ENCODE results near the gene CCDC127. TPM values are rescaled to one million over a fixed set of nuclear protein-coding genes. Genes with fewer than 3 reads are reported as not detected.
"Not testable (repeated sequence)": the region's sequence is repeated elsewhere in the genome, so short reads cannot be mapped to it uniquely, and the experiment has no call there.

Gene CCDC127
- total RNA-seq, 1 donor from 2014 or later = 7.0 TPM

DNA sequence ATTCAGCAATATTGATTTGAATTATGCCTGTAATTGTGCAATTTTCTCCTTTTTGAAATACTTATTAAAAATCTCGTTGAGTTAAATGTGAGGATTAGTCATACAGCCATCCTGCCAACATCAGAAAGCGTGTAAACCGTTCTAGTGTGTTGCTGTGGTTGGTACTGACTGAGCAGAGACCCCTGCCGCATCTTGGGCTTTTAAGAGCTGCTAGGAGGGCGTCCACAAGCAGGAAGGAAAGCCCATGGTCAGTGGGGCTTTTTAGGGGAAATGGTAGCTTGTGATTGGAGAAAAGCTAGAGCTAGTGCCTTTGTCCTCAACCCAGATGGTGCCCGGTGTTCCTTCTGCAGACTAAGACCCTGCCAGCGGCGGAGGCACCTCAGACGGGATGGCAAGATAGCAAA is 1.5 kb upstream of the CCDC127 start:
- H3K9me3 ChIP-seq (ENCODE audit: low read depth) = no peaks in the 10 kb centered on the region
- TF ChIP-seq EZH2phosphoT487 (IDR thresholded peaks at IDR 0.05) (no peak), EZH2 (IDR thresholded peaks at IDR 0.05) (no peak), CTCF (IDR thresholded peaks at IDR 0.05) (no peak)
- DNase-seq (ENCODE audit: low spot score) = peak; percentile 57
- H3K4me2 ChIP-seq = peak overlapping the region; percentile 87
- Mint-ChIP-seq H3K9me3 (no peaks in the 10 kb centered on the region), H3K4me3 (peak overlapping the region; percentile 98), H3K4me1 (peaks cover 29% of the 10 kb centered on the region), H3K27me3 (ENCODE audit: insufficient read depth, low read depth) (peaks cover 6% of the 10 kb centered on the region), H3K36me3 (peaks cover 3% of the 10 kb centered on the region), H3K27ac (no peak overlapping the region)
- no peak overlapping the region for H2AFZ ChIP-seq (replicated peaks)
- peaks cover 48% of the 10 kb centered on the region for H4K20me1 ChIP-seq (ENCODE audit: low read depth)
- H3K4me3 ChIP-seq = peak overlapping the region; percentile 79
- peaks cover 16% of the 10 kb centered on the region for H3K4me1 ChIP-seq
- H3K9ac ChIP-seq = peak overlapping the region; percentile 61
- H3K36me3 ChIP-seq = no peaks in the 10 kb centered on the region
- H3K27ac ChIP-seq = no peak overlapping the region
- no peaks in the 10 kb centered on the region for H3K27me3 ChIP-seq
- H3F3A ChIP-seq (ENCODE audit: low read depth) = no peaks in the 10 kb centered on the region
- H3K79me2 ChIP-seq (ENCODE audit: low read depth) = peaks cover 74% of the 10 kb centered on the region

- H3K4me1 ChIP-seq = peaks cover 16% of the 10 kb centered on the region
- DNase-seq (ENCODE audit: low spot score) = peak; percentile 69
- peak overlapping the region; percentile 30 for H2AFZ ChIP-seq (replicated peaks)
- peak overlapping the region; percentile 79 for H3K4me3 ChIP-seq
- Mint-ChIP-seq H3K4me1 (peaks cover 35% of the 10 kb centered on the region), H3K4me3 (peak overlapping the region; percentile 98), H3K9me3 (no peaks in the 10 kb centered on the region), H3K27ac (peak overlapping the region; percentile 93), H3K27me3 (ENCODE audit: insufficient read depth, low read depth) (peaks cover 8% of the 10 kb centered on the region), H3K36me3 (peaks cover 10% of the 10 kb centered on the region)
- H3K4me2 ChIP-seq = peak overlapping the region; percentile 87
- H3F3A ChIP-seq (ENCODE audit: low read depth) = no peaks in the 10 kb centered on the region
- H3K27ac ChIP-seq = no peak overlapping the region
- H3K27me3 ChIP-seq = no peaks in the 10 kb centered on the region
- H3K79me2 ChIP-seq (ENCODE audit: low read depth) = peaks cover 82% of the 10 kb centered on the region
- no peaks in the 10 kb centered on the region for H3K9me3 ChIP-seq (ENCODE audit: low read depth)
- no peak for TF ChIP-seq CTCF (IDR thresholded peaks at IDR 0.05)
- TF ChIP-seq EZH2 (IDR thresholded peaks at IDR 0.05) = no peak
- no peak for TF ChIP-seq EZH2phosphoT487 (IDR thresholded peaks at IDR 0.05)
- no peaks in the 10 kb centered on the region for H3K36me3 ChIP-seq
- H3K9ac ChIP-seq = peak overlapping the region; percentile 61
- H4K20me1 ChIP-seq (ENCODE audit: low read depth) = peaks cover 45% of the 10 kb centered on the region
Observed at GRCh38 chr5:218457-219291, 721 bp upstream of the CCDC127 start.

DNA sequence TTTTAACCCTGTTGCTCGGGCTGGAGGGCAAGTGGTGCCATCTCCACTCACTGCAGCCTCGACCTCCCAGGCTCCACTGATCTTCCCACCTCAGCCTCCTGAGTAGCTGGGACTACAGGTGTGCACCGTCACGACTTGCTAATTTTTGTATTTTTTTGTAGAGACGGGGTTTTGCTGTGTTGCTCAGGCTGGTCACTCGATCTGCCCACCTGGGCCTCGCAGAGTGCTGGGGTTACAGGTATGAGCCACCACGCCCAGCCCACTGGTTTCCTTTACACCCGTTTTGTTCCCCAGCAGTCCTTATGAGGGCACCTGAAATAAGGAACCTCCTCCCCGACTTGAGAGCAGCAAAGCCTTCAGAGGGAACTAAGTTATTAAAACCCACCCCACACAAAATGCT is 1.9 kb downstream of the CCDC127 start:
- peaks cover 60% of the 10 kb centered on the region for H3K79me2 ChIP-seq (ENCODE audit: low read depth)
- H3F3A ChIP-seq (ENCODE audit: low read depth); H2AFZ ChIP-seq (replicated peaks); H3K27me3 ChIP-seq; H3K9me3 Mint-ChIP-seq; H3K27me3 Mint-ChIP-seq (ENCODE audit: insufficient read depth, low read depth); H3K9me3 ChIP-seq (ENCODE audit: low read depth); H3K36me3 ChIP-seq; DNase-seq (ENCODE audit: low spot score); H3K4me2 ChIP-seq; H3K27ac ChIP-seq; H3K9ac ChIP-seq; H3K4me3 Mint-ChIP-seq; H3K4me3 ChIP-seq; H3K27ac Mint-ChIP-seq: not testable (repeated sequence)
- Mint-ChIP-seq H3K4me1 (peaks cover 33% of the 10 kb centered on the region), H3K36me3 (peaks cover 11% of the 10 kb centered on the region)
- H3K4me1 ChIP-seq = peaks cover 16% of the 10 kb centered on the region
- H4K20me1 ChIP-seq (ENCODE audit: low read depth) = peaks cover 32% of the 10 kb centered on the region

- not testable (repeated sequence) for H3K27me3 ChIP-seq; H3K36me3 ChIP-seq; H3K4me2 ChIP-seq; H3K27me3 Mint-ChIP-seq (ENCODE audit: insufficient read depth, low read depth); H2AFZ ChIP-seq (replicated peaks); H3K27ac ChIP-seq; H3K9me3 ChIP-seq (ENCODE audit: low read depth); H3K9ac ChIP-seq; H3K27ac Mint-ChIP-seq; H3K4me3 ChIP-seq; H3K9me3 Mint-ChIP-seq; H3K4me3 Mint-ChIP-seq; H3F3A ChIP-seq (ENCODE audit: low read depth); DNase-seq (ENCODE audit: low spot score)
- peaks cover 11% of the 10 kb centered on the region for H3K36me3 Mint-ChIP-seq
- H3K4me1 Mint-ChIP-seq = peaks cover 30% of the 10 kb centered on the region
- Histone ChIP-seq H3K79me2 (ENCODE audit: low read depth) (peaks cover 54% of the 10 kb centered on the region), H4K20me1 (ENCODE audit: low read depth) (peaks cover 26% of the 10 kb centered on the region), H3K4me1 (peaks cover 16% of the 10 kb centered on the region)
Observed at GRCh38 chr5:215256-215655, 2.7 kb downstream of the CCDC127 start.
